Fibroblast of the conjunctiva (primary cell): ENCODE results near the gene CYGB.

ENCODE experiments used
- DNase-seq: peaks from one replicate; pipeline ENCODE4 v3.0.0-alpha.2; 2010; ENCODE audit warnings: low read depth

The CYGB gene

DNA sequence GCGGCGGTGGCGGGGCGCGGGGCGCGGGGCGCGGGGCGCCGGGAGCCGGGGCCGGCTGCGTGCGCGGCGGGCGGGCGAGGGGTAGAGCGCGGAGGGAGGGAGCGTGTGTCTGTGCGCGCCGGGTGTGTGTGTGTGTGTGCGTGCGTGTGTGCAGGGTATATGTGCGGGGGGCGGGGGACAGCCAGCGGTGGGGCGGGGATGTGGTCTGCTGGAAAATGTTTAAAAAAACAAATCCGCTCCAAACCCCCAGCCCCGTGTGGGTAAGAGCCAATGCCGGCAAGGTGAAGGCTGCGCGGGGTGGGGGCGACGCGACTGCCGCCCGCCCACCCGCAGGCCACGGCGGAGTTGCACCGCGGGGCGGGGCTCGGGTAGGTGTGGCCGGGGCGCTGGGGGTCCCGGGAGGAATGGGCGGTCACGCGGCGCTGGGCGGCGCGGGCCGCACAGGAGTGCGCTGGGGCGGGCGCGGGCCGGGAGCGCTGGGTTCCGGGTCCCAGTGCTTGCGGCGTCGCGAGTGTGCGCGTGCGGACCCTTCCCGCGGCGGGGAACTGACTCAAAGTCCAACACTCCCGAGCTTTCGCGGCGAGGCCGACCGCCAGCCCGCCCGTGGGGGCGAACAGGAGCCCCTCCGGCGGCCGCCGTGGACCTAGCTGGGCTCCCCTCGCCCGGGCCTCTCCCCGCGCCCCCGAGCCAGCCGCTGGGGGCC lies at the start of gene CYGB:
Gene CYGB (minus strand): TSS at position 132 of the 703 bp plus-strand sequence. CDS start 167 bp downstream, outside the sequence.
- DNase-seq: no peak

DNA sequence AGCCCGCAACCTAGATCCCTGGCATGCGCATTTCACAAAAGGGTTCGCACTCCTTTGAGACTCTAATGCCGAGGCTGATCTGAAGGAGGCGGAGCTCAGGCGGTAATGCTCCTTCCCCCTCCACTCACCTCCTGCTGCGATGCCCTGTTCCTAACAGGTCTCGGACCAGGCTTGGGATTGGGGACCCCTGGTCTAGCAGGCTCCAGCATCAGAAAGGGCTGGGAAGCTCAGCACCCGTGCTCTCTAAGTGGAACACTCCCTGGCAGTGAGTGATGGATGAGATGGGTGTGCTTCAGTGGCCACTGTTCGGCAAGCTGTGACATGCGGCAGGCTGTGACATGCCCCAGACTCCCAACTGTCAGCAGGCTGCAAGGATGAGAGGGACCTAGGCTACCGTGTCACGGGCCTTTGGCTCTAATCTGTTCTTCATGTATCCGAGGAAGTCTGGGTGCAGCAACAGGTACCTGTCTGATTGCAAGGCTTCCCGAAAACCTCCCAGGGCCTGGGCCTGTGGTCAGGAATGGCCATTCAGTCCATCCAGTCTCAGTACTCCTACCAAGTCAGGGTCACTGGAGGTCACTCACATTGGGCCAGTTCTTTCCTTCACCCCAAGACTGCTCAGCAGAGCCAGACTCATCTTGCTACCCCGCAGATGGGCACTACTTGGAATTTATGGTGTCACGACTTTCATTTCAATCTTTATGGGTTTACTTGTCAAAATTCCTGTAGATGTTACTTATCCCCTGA lies 49.4 kb upstream of the CYGB start:
- DNase-seq: no peak

DNA sequence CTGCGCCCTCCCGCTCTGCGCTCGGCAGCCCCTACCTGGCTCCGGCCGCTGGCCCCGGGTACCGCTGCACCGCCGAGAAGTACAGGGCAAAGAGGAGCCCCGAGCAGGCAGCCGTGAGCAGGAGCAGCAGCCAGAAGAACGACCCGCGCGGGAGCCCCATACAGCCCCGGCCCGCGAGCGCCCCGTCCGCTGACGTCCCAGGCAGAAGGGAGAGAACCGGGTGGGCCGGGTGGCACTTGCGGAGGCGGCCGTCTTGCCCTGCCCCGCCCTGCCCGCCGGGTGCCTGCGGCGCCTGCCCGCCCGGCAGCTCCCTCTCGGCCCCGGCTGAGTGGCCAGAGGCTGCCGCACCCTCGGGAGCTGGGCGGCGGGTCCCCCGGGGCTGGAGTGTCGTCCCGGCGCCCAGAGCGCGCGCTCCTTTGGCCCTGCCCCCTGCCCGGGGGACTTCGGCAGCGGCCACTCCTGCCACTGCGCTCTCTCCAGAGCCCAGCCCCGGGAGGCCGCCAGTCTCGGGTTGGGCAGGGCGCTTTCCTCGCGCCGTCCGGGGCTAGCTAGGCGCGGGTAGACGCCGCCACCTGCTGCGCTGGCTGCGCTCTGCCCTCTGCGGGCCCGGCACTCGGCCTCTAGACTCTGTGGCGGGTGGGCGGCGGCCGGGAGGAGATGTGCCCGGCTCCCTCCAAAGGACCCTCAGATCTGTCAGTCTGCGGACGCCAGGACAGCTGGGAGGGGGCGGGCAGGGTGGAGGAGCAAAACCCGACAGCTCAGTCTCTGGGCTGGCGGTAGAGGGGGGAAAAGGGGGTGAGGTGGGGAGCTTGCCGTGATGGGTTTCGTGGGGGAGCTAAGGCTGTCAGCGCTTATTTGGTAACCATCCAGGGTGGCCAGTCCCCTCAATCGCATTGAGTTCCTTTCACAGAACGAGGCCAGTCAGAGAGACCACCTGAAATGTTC lies 48.4 kb upstream of the CYGB start, which contains the start of gene ST6GALNAC2:
Gene ST6GALNAC2 (minus strand): TSS at position 212 of the 945 bp plus-strand sequence. CDS start 52 bp downstream, at position 160.
- no peak for DNase-seq

DNA sequence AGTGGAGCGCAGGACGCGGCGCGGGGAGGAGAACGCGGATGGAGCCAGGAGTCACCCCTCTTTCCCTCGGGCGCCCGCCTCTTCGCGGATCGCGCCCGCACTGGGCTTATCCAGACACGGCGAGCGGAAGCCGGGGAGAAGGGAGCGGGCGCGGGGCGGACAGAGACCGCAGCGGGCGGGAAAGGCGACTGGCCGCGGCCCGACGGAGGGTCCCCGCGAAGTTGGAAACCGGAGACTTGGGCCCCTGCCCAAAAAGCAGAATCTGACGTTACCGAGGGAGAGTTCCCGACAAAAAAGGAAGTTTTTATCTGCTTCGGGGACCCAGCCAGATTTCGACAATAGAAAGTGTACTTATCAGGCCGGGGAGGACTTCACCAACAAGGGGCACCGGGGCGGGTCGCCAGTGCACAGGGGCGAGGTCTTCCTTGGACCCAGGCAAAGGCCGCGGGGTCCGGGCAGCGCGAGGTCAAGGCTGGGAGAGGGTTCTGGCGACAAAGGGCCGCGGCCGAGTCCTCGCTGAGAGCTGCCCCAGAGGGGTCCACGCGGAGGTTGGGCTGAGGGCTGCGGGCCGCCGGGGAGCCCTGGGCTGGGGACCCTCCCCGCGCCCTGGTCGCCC lies 47.6 kb upstream of the CYGB start:
- DNase-seq: no peak

DNA sequence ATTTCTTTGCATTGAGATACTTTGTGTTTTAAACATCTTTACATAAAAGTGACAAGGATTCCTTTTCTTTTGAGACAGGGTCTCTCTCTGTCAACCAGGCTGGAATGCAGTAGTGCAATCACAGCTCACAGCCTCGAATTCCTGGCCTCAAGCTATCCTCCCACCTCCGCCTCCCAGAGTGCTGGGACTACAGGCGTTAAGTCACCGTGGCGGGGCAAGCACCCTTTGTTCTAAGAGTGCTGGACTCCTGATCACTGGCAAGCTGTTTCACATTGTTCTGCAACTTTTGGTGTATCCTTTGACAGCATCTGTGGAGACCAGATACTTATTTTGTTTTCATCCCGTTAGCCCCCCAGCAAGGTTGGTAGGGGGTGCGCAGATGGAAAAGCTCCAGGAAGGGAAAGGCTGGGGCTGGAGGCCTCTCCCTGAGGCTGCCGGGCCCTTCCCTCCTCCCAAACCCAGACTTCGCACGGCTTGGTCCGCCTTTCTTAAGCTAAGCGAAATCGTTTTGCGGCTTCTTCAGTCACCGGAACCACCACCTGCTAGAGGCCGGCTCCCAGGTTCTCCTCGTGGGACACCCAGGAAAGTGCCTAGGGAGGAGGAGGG lies 47.0 kb upstream of the CYGB start:
- DNase-seq: no peak

DNA sequence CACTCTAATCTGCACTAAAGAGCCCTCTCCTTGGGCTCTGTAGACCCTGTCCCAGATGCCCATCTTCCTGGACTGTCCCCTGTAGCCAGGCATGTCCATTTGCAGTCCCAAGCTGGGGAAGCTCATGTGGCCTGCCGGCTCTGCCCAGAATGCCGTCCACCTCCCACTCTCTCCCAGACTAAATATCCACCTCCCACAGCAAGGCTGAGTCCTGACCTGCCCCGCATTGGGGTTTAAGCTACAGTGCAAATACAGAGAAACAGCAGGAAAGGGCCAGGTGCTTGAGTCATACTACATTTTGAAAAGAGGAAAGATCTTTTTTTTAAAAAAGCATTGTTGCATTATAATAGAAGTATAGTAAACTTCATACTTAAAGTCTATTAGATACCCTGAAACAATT lies 45.2 kb upstream of the CYGB start:
- DNase-seq: no peak

DNA sequence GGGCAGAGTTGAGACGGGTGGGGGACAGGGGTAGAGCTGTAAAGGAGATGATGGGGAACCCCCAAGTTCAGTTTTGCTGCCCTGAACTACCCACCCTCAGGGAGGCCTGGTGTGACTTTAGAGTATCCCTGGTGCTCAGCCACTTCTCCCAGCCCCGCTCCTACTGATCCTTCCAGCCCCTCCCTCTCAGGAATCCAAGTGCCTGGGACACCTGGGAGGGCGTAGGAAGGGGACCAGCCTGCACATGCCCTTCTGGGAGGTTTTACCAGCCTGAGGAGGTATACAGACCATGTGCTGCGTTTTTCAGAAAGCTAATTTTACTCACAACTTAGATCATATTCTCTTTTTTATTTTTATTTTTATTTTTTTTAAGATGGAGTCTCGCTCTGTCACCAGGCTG lies 44.0 kb upstream of the CYGB start:
- DNase-seq: no peak

DNA sequence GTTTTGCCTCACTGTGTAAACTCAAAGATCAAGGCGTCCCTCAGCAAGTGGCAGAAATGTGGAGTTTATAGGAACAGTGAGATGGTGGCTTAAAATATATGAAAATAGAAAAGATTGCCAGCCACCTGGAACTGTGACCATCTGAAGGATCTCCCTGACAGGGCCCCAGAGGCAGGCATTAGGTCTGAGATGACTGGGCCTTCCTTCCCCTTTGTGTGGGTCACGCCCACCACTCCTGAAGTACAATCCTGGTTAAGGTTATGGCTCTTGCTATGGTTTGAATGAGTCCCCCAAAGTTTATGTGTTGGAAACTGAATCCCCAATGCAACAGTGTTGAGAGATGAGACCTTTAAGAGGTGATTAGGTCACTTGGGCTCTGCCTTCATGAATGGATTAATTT lies 41.8 kb upstream of the CYGB start:
- DNase-seq: no peak

DNA sequence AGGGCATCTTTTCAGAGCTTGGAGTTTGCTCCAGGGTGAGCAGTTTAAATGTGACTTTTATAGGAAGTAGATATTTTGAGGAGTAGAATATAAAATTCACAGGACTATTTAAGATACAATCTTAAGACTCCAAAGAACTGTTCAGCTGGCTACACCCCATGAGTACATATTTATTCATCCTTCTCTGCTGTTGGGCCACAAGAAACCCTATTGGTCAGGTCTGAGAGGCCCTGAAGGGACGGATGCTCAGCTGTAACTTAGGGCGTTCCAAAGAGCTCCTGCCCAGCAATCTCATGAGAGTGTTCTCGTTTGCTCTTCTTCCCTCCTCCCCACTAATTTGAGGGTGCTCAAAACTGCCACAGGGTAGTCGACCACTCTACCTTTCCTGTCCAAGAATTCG lies 40.9 kb upstream of the CYGB start:
- DNase-seq: no peak

DNA sequence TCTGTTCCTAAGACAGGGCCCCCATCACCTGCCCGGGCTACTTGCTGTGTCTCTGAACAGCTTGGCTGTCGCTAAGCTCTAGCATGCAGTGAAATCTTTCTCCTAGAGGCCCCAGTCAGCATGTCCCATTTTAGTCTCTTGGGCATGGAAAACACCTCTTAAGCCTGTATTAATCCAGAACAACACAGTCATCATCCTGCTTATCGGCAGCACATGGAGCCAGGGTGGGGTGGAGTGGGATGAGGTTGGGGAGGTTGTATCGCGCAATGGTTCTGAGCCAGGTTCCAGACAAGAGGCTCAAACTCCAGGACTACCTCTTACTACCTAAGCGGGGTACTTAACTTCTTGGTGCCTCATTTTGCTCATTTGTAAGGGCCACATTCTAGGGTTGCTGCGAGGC lies 40.4 kb upstream of the CYGB start:
- no peak for DNase-seq

DNA sequence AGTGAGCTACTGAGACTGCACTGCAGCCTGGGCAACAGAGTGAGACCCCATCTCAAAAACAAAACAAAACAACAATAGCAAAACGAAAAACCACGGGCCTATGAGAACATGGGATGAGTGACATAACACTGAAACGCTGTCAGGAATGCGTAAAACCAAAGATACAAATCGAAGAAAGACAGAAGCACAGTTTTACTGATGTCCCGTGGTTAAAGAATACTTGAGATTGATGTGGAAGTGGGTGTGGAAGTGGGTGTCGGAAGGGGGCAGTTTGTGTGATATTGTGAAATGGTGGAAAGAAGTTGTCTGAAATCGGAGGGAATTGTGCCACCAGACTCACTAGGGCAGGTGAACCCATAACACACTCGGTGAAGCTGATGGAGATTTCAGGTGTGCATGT lies 38.7 kb upstream of the CYGB start:
- no peak for DNase-seq

DNA sequence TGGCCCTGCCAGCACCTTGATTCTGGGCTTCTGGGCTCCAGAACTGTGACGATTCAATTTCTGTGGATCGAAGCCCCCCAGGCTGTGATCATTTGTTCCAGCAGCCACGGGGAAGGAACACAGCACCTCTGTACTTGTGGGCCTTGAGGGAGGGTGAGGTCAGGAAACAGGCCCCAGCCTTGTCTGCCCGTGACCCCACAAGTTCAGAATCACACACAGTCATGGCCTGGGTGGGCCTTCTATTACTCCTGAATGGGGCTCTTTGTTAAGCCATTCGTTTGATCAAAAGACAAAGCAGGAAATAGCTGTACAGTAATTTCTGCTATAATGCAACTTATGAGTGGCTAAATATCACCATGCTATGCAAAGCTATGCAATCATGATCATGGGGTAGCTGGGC lies 38.1 kb upstream of the CYGB start:
- DNase-seq: no peak

DNA sequence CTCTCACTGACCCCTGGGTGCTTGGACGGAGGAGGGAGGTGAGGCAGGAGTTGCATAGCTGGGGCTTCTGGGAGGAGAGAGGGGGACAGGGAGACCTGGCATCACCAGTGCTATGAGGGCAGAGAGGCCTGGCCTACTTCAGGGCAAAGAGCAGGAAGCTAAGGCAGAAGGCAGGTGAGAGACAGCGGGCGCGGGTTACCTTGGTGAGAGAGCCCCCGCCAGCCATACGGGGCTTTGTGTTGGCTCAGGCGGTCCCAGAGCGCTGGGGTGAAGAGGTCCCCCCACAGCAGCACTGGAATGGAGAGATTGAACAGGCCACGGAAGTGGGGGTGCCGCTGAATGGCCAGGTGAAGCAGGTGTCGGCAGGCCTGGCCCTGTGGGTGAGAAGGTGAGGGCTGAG lies 36.7 kb upstream of the CYGB start:
- DNase-seq: no peak

DNA sequence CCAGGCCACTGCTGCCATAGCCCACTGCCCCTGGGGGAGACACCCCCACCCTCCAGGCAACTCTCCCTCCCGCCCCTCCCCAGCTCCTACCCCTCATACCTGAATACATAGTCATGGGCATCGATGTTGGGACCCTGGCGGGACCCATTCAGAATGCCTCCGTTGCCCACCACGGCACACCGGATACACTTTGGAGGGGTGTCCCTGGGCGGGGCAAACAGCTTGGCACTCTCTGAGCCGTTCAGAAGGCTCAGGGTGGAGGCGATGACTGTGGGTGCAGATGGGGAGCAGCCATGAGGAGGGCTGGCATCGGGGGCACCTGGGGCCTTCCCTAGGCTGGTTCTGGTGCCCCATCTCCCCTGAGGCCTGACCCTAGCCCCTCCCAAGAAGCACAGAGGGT lies 35.6 kb upstream of the CYGB start:
- no peak for DNase-seq

DNA sequence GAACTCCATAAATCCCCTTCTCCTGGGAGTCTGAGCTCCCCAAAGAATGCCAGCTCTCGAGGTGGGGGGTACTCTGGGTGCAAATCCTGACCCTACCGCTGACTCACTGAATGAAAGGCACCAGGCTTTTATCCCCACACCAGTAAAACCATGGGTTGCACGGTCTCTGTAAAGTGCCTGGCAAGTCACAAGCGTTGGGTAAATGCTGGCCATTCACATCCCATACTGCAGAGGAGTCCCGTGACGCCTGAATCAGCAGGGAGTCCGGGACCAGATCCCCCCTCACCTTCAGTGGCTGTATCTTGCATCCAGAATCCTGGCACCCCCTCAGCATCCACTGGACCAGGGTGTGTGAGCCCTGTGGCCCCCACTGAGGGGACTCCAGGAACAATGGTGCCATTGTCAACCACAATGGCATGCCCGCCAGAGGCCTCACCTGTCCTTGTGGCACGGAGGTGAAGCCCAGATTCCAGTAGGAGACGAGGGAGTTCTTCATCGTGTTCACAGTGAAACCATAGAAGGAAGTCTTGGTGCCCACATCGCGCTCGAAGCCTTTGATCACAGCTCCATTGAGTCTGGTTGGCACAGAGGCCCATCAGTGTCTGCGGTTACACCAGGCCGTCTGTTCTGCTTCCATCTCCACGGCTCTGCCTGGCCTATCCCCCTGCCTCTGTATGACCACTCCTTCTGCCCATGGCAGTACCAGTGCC lies 34.8 kb upstream of the CYGB start:
- no peak for DNase-seq

DNA sequence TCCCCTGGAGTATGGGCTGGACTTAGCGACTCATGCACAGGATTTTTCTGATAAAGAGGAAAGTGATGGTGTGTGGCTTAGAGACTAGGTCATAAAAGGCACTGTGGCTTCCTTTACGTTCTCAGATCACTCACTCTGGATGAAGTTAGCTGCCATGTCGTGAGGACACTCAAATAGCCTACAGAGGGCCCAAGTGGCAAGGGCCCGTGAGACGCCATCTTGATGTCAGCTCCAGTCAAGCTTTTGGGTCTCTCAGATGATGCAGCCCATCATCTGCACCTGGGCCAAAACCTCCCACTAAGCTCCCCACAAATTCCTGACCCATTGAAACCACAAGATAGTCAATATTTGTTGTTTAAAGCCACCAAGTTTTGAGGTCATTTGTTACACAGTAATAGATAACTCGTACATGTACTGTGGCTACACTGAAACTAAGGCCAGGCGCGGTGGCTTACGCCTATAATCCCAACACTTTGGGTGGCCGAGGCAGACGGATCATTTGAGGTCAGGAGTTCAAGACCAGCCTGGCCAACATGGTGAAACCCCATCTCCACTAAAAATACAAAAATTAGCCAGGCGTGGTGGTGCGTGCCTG lies 33.5 kb upstream of the CYGB start:
- no peak for DNase-seq

DNA sequence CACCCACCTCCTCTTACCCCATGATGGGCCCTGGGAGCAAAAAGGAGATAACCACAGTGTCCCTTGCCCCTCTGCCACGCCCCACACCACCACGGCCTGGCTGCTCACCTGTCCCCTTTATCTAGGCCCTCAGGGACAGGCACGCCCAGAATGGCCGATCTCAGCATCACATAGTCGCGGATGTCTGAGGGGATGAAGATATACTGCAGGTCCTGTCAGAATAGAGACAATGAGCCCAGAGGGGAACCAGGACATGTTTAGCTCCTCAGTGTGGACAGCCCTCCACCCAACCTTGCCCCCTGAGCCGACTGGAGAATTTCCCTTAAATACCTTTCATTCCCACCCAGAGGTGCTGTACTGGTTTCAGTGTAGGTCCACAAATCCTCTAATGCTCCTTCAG lies 32.9 kb upstream of the CYGB start:
- DNase-seq: no peak

DNA sequence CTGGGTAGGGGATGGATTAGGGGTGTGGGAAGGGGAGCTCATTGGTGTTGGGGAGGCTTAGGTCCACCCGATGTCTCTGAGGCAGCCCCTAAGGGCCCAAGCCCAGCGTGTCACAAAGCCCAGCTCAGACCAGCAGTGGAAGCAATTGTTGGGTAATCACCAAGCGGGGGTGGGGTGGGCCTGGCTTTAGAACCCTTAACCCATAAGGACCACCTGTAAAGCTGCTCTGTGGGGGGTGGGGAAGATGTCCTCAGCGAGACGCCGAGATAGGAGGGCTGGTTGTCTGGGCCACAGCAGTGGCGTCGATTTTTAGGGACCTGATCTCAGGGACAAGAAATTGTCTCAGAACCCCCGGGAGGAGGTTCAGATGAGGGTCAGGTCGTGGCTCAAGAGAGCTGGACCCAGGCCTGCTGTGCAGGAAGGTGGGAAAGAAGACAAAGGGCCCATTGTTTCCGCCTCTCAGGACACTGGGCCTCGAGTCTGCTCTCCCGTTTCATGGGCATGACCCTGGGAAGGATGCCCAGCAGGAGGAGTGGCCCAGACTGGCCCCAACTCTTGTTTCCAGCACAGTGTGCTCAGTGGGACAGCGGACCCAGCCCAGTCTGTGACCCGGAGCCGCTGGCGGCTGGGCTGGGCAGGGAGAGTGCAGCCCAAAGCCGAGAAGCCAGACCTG lies 32.2 kb upstream of the CYGB start:
- no peak for DNase-seq

DNA sequence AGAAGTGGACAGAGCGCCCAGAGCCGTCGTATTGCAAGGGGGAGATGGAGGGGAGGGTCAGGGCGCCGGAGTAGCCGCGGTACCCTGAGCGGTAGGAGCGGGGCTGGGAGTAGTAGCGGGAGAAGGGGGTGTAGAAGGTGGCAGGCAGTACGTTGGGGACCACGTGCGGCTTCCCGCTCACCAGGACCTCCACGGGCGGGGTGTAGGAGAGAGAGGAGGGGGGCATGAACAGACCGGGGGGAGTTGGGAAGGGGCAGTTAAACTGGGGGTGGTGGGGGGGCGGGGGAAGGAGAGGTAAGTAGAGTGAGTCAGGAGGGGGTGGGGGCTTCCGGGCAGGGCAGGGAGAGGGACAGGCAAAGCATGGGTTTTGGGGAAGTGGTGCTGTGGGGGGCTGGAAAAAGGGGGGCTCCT lies 31.3 kb upstream of the CYGB start:
- no peak for DNase-seq
